HG02970 (cell line): ENCODE data around the gene EGFR.
"Not testable (repeated sequence)": the region's sequence is repeated elsewhere in the genome, so short reads cannot be mapped to it uniquely, and the experiment has no call there.

Source experiments
- ATAC-seq: cut with Tn5 transposase; IDR thresholded peaks from one replicate; pipeline ENCODE4 v1.9.1; 2021; ENCODE audit warnings: mild to moderate bottlenecking, moderate library complexity, moderate number of reproducible peaks; ENCODE audit not compliant: unreplicated experiment, low FRiP score

Gene EGFR

DNA sequence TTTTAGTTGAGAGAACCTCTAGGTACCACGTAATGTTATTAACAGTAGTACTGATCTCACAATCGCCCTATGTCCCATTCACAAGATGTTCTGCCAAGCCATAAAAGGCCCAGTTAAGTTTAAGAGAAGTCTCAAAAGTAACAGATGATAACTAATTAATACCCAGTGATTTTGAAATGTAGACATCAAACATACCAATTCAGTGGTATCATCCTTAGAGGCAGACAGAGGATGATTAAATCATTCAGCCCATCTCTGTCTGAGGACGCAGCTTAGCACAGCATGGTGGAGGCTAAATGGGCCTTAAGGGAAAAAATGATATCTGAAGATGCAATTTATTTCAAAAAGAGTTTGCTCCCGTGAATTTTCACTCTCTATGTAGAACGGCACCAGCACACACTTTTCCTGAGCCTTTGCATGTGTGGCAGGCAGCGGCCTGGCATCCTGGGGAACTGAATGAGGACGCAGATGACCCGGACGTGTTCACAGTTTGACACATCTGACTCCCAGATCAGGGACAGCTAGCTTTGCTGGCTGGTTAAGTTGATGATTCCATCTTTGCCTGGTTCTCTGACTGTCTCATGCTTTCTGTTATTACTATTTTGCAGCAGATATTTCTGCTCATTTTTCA, 13.4 kb downstream of the EGFR start:
- ATAC-seq: no peak

GRCh38 chr7:55033236-55033846, 14.5 kb downstream of the EGFR start:
- no peak for ATAC-seq

- ATAC-seq: no peak
Measured at GRCh38 chr7:55034776-55035175, 16.0 kb downstream of the EGFR start.

DNA sequence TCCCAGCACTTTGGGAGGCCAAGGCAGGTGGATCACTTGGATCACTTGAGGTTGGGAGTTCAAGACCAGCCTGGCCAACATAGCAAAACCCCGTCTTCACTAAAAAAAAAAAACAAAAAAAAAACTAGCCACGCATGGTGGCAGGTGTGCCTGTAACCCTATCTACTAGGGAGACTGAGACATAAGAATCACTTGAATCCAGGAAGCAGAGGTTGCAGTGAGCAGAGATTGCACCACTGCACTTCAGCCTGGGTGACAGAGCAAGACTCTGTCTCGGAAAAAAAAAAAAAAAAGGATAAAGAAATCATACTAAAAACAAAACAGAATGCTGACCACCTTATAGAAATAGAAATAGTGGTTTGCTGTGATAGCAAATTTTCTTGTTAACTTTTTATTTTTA, 16.6 kb downstream of the EGFR start:
- ATAC-seq: not testable (repeated sequence)

GRCh38 chr7:55036950-55037736, 18.3 kb downstream of the EGFR start:
- ATAC-seq: no peak

GRCh38 chr7:55043691-55044370, 25.0 kb downstream of the EGFR start:
- ATAC-seq: no peak

DNA sequence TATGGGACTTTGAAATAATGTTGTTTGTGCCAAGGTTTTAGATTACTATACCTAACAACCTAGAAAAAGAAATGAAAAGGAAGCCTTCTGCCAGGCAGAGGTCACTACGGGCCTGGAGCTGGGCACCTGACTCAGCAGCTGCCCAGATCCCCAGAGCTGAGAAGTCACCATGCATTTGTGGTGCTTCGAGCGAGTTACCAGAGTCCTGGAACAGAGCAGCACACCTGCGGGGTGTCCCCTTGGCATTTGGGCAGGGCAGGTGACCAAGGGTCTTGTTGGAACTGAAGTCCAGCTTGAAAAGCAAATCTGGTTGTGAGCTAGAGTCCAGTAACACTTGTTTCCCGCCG, 25.5 kb downstream of the EGFR start:
- no peak for ATAC-seq

DNA sequence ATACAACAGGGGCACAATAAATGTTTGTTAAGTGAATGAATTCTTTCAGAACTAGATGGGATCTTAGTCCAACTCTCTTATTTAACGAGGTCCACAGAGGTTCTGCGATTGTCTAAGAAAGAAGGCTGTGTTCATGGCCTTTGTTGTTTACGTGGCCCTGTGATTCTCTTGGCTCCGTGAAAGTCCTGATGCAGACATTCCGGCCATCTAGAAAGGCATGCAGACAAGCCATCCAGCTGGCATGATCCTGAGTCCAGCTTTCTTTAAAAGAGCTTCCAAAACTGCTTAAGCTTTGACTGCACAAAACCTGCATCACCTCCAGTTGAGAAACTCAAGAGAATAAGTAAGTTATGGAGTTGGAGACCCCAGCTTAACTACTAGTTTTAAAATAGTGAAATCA, 26.0 kb downstream of the EGFR start:
- ATAC-seq: no peak

DNA sequence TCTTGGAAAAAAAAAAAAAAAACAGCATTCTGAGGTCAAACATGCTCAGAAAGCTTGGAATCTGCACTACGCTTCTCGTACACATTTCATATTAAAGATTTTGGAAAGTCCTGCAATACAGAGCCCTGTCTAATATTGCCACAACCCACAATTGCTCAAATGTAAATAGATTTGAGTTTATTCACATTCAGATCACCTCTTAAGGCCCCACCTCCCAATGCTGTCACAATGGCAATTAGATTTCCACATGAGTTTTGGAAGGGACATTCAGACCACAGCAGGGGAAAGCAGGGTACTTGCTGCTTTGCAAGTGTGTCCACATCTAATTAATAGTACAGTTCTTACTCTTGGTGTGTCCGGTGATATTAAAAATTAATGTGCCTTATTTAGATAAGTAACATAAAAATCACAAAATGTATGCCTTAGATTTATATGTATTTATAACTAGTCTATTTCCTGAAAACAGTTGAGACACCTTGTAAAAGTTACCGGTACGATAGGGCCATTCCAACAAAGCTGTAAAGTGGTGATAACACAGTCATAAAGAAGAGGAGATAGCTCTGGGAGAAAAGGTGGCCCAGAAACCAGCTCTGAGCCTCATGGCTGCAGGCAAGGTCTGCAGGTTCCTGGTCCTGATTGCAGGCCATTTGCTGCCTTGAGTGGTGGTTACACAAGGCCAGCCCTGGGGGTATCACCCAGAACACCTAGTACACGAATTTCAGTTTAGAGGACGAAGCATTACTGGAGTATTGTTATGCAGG, 27.9 kb downstream of the EGFR start:
- ATAC-seq: no peak

DNA sequence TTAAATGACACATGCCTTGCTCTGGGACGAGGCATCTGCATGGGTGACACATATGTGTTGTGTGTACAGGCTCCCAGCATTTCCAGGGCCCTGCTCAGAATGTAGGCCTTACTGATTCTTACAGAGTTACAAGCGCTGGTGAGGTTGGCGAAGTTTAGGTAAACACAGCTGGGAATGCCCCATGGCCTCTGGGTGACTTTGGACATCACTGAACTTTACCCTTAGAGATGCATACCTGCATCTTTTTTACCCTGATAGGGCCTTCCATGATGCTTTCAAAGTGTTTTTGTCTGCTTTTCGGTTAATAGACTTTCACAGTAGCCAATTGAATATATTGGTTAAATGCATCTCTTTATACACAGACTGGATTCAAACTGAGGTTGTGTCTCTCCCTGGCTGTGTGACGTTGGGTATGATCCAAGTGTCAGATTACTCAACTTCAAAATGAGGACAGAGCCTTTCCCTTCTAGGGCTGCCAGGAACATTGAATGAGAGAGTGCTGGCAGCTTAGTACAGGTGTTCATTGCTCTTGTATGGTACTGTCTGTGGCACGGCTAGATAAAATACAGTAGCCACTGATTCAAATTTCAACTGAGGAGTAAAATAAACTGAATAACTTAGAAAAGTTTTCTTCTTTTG, 29.5 kb downstream of the EGFR start:
- ATAC-seq: no peak

DNA sequence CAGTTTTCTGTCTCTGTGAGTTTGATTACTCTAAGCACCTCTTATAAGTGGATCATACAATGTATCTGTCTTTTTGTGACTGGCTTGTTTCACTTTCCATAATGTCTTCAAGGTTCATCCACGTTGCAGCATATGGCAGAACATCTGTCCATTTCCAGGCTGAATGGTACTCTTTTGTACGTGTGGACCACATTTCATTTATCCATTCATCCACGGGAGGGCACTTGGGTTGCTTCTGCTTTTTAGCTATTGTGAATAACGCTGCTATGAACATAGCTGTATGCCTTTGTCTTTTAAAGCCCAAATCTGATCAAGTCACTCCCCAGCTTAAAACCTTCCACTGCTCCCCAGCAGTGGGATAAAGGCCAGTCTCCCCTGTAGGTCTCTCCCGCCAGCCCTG, 31.5 kb downstream of the EGFR start:
- no peak for ATAC-seq

DNA sequence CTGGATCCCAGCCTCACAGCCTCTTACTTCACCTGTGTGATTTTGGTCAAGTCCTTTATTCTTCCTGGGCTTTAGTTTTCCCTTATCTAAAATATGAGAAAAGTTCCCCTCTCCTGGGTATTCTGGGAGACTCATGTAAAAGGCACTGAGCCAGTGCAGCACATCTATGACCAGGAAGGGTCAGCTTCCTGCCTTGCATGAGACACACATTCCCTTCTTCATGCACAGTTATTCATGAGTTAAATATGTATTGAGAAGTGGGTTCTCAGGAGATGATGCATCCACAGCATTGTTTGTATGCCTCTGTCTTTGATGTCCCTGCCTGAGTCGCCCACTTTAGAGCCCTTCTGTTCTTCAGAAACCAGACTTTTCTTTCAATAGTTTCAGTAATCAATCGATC, 33.3 kb downstream of the EGFR start:
- ATAC-seq: no peak

DNA sequence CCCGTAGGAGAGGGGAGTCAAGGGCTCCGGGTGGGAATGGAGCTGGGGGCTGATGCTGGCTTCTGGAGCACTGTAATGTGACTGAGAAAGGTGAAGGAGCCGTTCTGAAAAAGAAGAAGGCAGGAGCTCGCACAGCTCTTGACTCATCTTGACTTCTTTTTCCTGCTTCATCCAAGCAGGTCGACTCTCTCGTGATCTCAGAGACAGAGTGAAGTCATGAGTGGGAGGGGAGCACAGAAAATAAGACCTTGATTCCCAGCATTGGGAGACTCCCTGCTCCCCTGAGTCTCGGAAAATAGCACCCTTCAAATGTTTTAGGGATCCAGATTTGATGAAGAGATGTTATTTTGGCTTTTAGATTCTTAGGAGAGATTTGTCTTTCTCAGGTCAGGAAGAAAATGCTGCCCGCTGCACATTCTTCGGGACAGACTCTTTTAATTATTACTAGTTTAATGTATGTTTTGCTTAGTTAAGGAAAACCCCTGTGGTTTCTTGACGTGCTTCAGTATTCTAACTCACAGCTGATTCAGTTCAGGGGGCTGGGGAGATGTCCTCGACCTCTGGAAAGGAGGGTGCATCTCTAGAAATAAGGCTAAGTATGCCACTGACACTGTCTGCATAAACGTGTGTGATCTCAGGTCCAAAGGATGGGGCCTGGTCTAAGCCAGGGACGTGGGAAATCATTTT, 34.1 kb downstream of the EGFR start:
- ATAC-seq: no peak

- ATAC-seq: no peak
Measured at GRCh38 chr7:55053651-55054571, 35.1 kb downstream of the EGFR start.

- no peak for ATAC-seq
Measured at GRCh38 chr7:55054758-55055157, 35.9 kb downstream of the EGFR start.

DNA sequence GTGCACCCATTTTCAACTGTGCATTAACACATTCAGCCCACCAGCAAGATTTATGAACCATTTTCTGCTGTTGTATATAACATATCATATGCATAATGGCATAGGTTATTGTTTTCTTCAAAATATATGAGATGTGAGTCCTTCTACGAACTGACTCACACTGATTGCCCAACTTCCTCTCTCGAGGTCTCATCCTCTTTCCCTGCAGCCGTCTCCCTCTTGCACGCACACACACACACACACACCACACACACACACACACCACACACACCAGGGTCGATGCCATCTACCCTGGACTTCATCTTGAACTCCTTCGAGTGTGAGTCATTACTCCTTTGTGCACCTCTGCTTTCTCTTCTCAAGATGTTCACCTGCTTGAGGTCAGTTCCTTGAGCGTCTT, 36.7 kb downstream of the EGFR start:
- ATAC-seq: no peak

GRCh38 chr7:55056068-55056467, 37.3 kb downstream of the EGFR start:
- ATAC-seq: no peak
